ENCODE measurements around the gene MS4A2. TPM values are rescaled to one million over a fixed set of nuclear protein-coding genes. Genes with fewer than 3 reads are reported as not detected.

MS4A2 gene
- total and polyA plus RNA-seq, 2 of the 8 experiments (the other 6 are each of a cell fraction or from before 2014, with no cell fraction given): not detected

GRCh38 chr11:60145677-60146076, 57.2 kb downstream of the MS4A2 start (continued):
- TF ChIP-seq USF2 (IDR thresholded peaks at IDR 0.05; ENCODE audit: low read length) (no peak), KDM5A (IDR thresholded peaks at IDR 0.05; ENCODE audit: low read length) (no peak), RNF2 (IDR thresholded peaks at IDR 0.05; ENCODE audit: borderline replicate concordance, low read depth, low read length, missing control alignments, poor library complexity, severe bottlenecking) (no peak), RFX5 (IDR thresholded peaks at IDR 0.05; ENCODE audit: borderline replicate concordance, low read depth, low read length) (no peak), CEBPB (IDR thresholded peaks at IDR 0.05; ENCODE audit: low read depth, low read length) (no peak), SP4 (IDR thresholded peaks at IDR 0.05; ENCODE audit: low read length) (no peak)
- TF ChIP-seq, protein P1, sequence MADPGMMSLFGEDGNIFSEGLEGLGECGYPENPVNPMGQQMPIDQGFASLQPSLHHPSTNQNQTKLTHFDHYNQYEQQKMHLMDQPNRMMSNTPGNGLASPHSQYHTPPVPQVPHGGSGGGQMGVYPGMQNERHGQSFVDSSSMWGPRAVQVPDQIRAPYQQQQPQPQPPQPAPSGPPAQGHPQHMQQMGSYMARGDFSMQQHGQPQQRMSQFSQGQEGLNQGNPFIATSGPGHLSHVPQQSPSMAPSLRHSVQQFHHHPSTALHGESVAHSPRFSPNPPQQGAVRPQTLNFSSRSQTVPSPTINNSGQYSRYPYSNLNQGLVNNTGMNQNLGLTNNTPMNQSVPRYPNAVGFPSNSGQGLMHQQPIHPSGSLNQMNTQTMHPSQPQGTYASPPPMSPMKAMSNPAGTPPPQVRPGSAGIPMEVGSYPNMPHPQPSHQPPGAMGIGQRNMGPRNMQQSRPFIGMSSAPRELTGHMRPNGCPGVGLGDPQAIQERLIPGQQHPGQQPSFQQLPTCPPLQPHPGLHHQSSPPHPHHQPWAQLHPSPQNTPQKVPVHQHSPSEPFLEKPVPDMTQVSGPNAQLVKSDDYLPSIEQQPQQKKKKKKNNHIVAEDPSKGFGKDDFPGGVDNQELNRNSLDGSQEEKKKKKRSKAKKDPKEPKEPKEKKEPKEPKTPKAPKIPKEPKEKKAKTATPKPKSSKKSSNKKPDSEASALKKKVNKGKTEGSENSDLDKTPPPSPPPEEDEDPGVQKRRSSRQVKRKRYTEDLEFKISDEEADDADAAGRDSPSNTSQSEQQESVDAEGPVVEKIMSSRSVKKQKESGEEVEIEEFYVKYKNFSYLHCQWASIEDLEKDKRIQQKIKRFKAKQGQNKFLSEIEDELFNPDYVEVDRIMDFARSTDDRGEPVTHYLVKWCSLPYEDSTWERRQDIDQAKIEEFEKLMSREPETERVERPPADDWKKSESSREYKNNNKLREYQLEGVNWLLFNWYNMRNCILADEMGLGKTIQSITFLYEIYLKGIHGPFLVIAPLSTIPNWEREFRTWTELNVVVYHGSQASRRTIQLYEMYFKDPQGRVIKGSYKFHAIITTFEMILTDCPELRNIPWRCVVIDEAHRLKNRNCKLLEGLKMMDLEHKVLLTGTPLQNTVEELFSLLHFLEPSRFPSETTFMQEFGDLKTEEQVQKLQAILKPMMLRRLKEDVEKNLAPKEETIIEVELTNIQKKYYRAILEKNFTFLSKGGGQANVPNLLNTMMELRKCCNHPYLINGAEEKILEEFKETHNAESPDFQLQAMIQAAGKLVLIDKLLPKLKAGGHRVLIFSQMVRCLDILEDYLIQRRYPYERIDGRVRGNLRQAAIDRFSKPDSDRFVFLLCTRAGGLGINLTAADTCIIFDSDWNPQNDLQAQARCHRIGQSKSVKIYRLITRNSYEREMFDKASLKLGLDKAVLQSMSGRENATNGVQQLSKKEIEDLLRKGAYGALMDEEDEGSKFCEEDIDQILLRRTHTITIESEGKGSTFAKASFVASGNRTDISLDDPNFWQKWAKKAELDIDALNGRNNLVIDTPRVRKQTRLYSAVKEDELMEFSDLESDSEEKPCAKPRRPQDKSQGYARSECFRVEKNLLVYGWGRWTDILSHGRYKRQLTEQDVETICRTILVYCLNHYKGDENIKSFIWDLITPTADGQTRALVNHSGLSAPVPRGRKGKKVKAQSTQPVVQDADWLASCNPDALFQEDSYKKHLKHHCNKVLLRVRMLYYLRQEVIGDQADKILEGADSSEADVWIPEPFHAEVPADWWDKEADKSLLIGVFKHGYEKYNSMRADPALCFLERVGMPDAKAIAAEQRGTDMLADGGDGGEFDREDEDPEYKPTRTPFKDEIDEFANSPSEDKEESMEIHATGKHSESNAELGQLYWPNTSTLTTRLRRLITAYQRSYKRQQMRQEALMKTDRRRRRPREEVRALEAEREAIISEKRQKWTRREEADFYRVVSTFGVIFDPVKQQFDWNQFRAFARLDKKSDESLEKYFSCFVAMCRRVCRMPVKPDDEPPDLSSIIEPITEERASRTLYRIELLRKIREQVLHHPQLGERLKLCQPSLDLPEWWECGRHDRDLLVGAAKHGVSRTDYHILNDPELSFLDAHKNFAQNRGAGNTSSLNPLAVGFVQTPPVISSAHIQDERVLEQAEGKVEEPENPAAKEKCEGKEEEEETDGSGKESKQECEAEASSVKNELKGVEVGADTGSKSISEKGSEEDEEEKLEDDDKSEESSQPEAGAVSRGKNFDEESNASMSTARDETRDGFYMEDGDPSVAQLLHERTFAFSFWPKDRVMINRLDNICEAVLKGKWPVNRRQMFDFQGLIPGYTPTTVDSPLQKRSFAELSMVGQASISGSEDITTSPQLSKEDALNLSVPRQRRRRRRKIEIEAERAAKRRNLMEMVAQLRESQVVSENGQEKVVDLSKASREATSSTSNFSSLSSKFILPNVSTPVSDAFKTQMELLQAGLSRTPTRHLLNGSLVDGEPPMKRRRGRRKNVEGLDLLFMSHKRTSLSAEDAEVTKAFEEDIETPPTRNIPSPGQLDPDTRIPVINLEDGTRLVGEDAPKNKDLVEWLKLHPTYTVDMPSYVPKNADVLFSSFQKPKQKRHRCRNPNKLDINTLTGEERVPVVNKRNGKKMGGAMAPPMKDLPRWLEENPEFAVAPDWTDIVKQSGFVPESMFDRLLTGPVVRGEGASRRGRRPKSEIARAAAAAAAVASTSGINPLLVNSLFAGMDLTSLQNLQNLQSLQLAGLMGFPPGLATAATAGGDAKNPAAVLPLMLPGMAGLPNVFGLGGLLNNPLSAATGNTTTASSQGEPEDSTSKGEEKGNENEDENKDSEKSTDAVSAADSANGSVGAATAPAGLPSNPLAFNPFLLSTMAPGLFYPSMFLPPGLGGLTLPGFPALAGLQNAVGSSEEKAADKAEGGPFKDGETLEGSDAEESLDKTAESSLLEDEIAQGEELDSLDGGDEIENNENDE (IDR thresholded peaks at IDR 0.05; ENCODE audit: insufficient replicate concordance, low read length): no peak

Measured in H1 (cell line).